Measurements from ENCODE around the gene FOXF2. TPM values are rescaled to one million over a fixed set of nuclear protein-coding genes. Genes with fewer than 3 reads are reported as not detected.

FOXF2 gene
- total RNA-seq, 1 donor from 2014 or later = not detected

DNA sequence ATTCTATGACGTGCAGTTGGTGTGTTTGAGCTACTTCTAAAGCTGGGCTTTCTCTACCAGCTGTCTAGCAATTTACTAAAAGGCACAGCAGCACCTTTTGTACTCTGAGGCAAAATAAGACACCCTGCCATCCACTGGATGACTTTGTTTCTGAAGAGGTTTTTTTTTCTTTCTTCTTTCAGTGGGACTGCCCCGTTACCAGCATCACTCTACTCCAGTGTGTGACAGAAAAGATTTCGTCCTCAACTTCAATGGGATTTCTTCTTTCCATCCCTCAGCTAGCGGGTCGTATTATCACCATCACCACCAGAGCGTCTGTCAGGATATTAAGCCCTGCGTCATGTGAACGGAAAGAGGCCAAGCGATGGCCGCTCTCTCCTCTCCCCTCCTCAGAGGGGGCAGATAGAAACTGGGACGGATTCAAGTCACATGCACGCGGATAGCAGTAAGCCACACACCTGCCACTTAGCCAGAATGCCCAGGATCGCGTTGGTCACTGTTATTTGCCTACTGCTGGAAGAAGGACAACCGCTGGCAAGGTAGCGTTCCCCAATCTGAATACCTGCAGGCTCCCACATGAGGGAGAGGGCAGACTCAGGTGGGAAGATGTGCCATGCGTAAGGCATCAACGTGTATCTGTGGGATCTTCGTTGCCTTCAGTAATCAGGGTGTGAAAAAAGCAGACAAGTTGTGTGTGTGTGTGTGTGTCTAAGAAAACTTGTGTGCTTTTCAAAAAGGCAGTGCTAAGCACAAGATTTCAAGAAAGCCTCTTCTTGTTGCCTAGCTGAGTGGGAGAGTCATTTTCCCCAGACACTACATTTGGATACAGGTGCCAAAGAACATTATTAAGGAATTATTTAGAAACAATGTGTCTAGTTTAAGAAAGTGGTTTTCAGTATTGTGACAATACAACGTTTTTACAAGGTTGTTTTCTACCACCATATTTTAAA, 5.4 kb downstream of the FOXF2 start:
- no peaks in the 10 kb centered on the region for H3K9me3 Mint-ChIP-seq
- DNase-seq (ENCODE audit: low read depth, low spot score) = no peak
- H3K27me3 Mint-ChIP-seq (ENCODE audit: low read depth) = peaks cover 94% of the 10 kb centered on the region
- H3K36me3 Mint-ChIP-seq (ENCODE audit: low read depth) = peaks cover 3% of the 10 kb centered on the region
- H3K4me3 Mint-ChIP-seq = no peak overlapping the region
- H3K4me1 Mint-ChIP-seq = peaks cover 3% of the 10 kb centered on the region
- no peak for TF ChIP-seq CTCF (conservative IDR thresholded peaks at IDR 0.05)
- no peak overlapping the region for H3K27ac Mint-ChIP-seq (ENCODE audit: unreplicated experiment)

DNA sequence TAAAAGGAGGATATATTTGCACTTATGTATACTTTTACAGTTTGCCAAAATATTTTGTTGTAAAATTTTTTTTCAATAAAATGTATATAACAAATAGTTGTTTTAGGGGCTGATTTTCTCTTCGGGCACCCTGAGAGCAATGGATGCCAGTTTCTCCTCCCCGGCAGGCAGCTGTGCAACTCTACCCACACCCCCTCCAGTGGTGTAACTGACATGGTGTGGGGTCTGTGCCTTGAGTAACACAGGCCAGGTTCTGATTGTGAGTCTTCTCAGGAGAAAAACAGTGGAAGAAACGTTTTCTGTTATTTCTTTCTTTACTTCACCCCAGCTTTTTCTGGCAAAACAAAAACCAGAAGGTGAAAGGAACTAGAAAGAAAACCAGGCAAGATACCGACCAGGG, 6.1 kb downstream of the FOXF2 start:
- Mint-ChIP-seq H3K4me3 (no peak overlapping the region), H3K27ac (ENCODE audit: unreplicated experiment) (no peak overlapping the region), H3K27me3 (ENCODE audit: low read depth) (peaks cover 96% of the 10 kb centered on the region), H3K9me3 (no peaks in the 10 kb centered on the region), H3K4me1 (peaks cover 3% of the 10 kb centered on the region), H3K36me3 (ENCODE audit: low read depth) (peaks cover 3% of the 10 kb centered on the region)
- no peak for TF ChIP-seq CTCF (conservative IDR thresholded peaks at IDR 0.05)
- DNase-seq (ENCODE audit: low read depth, low spot score) = no peak

DNA sequence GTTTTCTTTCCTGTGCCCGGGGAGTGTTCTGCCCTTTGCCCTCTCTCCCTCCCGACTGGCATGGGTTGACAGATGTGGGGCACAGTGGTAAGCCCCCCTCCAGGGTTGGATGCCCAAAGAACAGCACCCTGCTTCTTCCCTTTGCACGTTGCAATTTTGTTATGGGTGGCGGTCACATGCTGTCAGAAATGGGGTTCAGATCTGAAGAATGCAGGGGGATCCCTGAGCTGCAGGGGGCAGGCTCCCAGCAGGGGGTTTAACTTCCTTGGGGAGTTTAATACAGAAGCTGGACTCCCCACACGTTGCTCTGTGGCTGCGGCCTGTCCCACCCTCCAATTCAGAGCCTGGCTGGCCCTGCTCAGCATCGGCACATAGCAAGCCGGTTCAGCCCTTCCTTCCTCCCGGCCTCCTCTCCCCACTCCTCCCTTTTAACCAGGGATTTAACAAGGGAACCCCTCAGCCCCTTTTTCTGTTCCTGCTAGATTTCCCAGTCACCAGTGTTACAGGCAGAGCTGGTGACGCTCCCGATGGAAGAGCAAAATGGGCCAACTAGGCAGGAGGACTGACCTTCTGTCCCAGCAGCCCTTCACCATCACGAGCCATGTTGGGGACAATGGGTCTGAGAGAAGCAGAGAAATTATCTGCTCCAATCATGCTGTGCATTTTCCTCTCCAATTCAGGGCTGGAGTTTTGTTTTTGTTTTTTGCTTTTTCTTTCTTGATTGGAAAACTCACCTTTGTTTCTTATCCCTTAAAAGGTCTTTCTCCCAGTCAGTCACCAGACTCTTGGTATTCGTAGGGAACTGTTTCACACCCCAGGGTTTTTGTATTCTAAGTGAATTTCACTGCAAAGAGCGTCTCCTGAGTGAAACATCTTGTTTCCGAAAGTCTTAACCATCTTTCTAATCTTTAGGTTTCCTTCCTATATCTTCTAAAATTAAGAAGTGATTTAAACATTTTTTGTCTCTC, 6.8 kb downstream of the FOXF2 start:
- Mint-ChIP-seq H3K9me3 (no peaks in the 10 kb centered on the region), H3K4me3 (no peak overlapping the region), H3K27ac (ENCODE audit: unreplicated experiment) (no peak overlapping the region), H3K36me3 (ENCODE audit: low read depth) (peaks cover 3% of the 10 kb centered on the region), H3K4me1 (peaks cover 3% of the 10 kb centered on the region), H3K27me3 (ENCODE audit: low read depth) (peaks cover 90% of the 10 kb centered on the region)
- no peak for DNase-seq (ENCODE audit: low read depth, low spot score)
- TF ChIP-seq CTCF (conservative IDR thresholded peaks at IDR 0.05) = no peak

DNA sequence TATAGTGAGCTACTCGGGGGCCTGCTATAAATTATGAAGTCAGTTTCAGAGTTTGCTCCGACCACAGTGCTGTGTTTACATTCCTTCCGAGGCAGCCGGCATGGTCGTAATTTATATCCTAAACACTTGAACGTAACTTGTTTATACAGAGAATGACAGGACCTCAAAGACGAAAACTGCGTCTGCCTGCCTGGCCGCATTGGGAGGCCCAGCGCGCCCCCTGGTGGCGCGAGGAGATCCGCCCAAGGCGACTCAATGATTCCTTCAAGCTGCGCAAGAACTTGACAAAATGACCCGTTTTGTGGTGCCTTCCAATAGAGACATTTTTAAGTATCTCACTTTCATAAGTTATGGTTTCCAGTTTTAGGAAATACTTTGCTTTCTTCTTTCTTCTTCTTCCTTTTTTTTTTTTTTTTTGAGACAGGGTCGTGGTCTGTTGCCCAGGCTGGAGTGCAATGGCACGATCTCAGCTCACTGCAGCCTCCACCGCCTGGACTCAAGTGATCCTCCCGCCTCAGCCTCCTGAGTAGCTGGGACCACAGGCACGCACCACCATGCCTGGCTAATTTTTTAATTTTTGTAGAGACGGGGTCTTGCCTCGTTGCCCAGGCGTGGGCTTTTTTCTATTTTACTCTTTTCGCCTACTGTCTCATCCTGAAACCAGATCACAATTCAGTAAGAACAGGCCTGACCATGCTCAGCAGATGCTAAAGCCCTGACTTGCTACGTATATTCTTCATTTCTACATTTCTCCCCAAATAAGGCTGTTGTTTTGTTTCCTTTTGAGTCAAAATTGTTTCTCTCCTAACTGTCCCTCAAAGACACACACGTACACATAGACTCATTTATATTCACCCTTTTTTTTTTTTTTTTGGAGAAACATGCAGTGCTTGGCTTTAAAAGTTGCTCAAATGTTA, 7.8 kb downstream of the FOXF2 start:
- peak; percentile 68 for DNase-seq (ENCODE audit: low read depth, low spot score)
- H3K27me3 Mint-ChIP-seq (ENCODE audit: low read depth) = peaks cover 84% of the 10 kb centered on the region
- H3K27ac Mint-ChIP-seq (ENCODE audit: unreplicated experiment) = no peak overlapping the region
- H3K4me1 Mint-ChIP-seq = peaks cover 3% of the 10 kb centered on the region
- H3K4me3 Mint-ChIP-seq = no peak overlapping the region
- TF ChIP-seq CTCF (conservative IDR thresholded peaks at IDR 0.05) = peak; percentile 99
- H3K9me3 Mint-ChIP-seq = no peaks in the 10 kb centered on the region
- H3K36me3 Mint-ChIP-seq (ENCODE audit: low read depth) = peaks cover 3% of the 10 kb centered on the region

All from neural crest cell (in vitro differentiated cells).